K562 (cell line): Measurements from ENCODE around the gene AADAC.

Experiments
- CEBPB ChIP-seq: fragments of 450-650 bp; IDR thresholded peaks from 2 replicates; pipeline ENCODE4 v1.6.1; 2016; ENCODE audit warnings: missing genetic modification characterization, missing compliant biosample characterization
- ELF1 ChIP-seq: fragments of 200-800 bp; sonication (Bioruptor generic); IDR thresholded peaks from 2 replicates; pipeline ENCODE4 v1.6.1; 2016; ENCODE audit warnings: missing genetic modification characterization, missing compliant biosample characterization
- MXI1 ChIP-seq: IDR thresholded peaks from 2 replicates; pipeline ENCODE4 v1.6.1; 2011; ENCODE audit warnings: low read depth, mild to moderate bottlenecking, improper control_type of control experiment, low read length
- NR3C1 ChIP-seq: sonication (generic); formaldehyde crosslinking; IDR thresholded peaks from 2 replicates; pipeline ENCODE4 v1.8.1; 2022; ENCODE audit warnings: missing genetic modification reagents
- POLR2AphosphoS5 ChIP-seq: IDR thresholded peaks from 2 replicates; pipeline ENCODE4 v1.6.1; 2011; ENCODE audit warnings: mild to moderate bottlenecking, low read depth, low read length, moderate library complexity; ENCODE audit not compliant: control insufficient read depth, insufficient read depth
- ZFP30 ChIP-seq: fragments of 250-450 bp; sonication (Bioruptor Pico); IDR thresholded peaks from 2 replicates; pipeline ENCODE4 v1.8.0; 2022; ENCODE audit warnings: moderate library complexity, mild to moderate bottlenecking, inconsistent platforms, borderline replicate concordance
- ZNF121 ChIP-seq: sonication (generic); formaldehyde crosslinking; conservative IDR thresholded peaks from 2 replicates; pipeline ENCODE4 v1.8.0; 2022; ENCODE audit warnings: missing genetic modification reagents
- ZZZ3 ChIP-seq: fragments of 450-650 bp; IDR thresholded peaks from 2 replicates; pipeline ENCODE4 v1.6.1; 2016; ENCODE audit warnings: antibody characterized with exemption, mild to moderate bottlenecking, moderate library complexity

GRCh38 chr3:151837057-151837456, 23.1 kb downstream of the AADAC start:
- no peak for TF ChIP-seq ZFP30 (CRISPR knock-in tag)
- no peak for TF ChIP-seq MXI1
- TF ChIP-seq ZZZ3: no peak
- TF ChIP-seq CEBPB: peak; percentile 76
- no peak for TF ChIP-seq NR3C1 (CRISPR knock-in tag)
- TF ChIP-seq POLR2AphosphoS5: 0 out of 2 replicates have a peak, but pooled peaks have one; percentile 29
- TF ChIP-seq ZNF121 (CRISPR knock-in tag): no peak
- TF ChIP-seq ELF1 (tag): 0 out of 2 replicates have a peak, but pooled peaks have one; percentile 33
